ENCODE results near the gene MACF1. TPM values are rescaled to one million over a fixed set of nuclear protein-coding genes. Genes with fewer than 3 reads are reported as not detected.

Gene MACF1
- total RNA-seq, 6 donors from 2014 or later = 359 to 1,160 (median 531) TPM

DNA sequence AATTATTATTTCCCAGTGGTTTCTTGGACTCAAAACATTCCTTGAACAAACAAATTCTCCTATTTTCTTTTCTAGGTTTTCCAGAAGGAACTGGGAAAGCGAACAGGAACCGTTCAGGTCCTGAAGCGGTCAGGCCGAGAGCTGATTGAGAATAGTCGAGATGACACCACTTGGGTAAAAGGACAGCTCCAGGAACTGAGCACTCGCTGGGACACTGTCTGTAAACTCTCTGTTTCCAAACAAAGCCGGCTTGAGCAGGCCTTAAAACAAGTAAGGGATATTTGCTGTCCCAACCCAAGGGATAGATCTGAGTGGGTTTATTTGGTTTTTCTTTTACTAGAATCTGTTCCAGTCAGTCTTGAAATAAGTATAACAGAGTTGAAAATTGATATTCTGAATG lies 247.6 kb downstream of the MACF1 start:
- H3K27me3 ChIP-seq = no peaks in the 10 kb centered on the region
- 89 to 96% methylated on average over 7 of the region's 7 CpGs for WGBS, 2 donors

GRCh38 chr1:39452540-39452939 lies 248.0 kb downstream of the MACF1 start:
- no peak for DNase-seq
- H3K27ac ChIP-seq = peak overlapping the region in 1 of 4 donors; percentile 17
- ATAC-seq (ENCODE audit: low FRiP score in 2 of 2) = no peak
- no peak overlapping the region for H3K4me3 ChIP-seq
- H3K27me3 ChIP-seq = no peaks in the 10 kb centered on the region
- peaks cover 0 to 12% (median 0%) of the 10 kb centered on the region in 4 donors for H3K4me1 ChIP-seq
- 83 to 86% methylated on average over 4 to 5 of the region's 5 CpGs for WGBS, 2 donors
- H3K36me3 ChIP-seq = peaks cover 76 to 100% (median 97%) of the 10 kb centered on the region in 4 donors
- no peaks in the 10 kb centered on the region for H3K9me3 ChIP-seq
- no peak for TF ChIP-seq POLR2AphosphoS5 (IDR thresholded peaks at IDR 0.05)
- no peak for TF ChIP-seq CTCF (IDR thresholded peaks at IDR 0.05)

More for the DNA sequence above, 247.6 kb downstream of the MACF1 start:
- Histone ChIP-seq H3K4me1 (peaks cover 0 to 12% (median 0%) of the 10 kb centered on the region in 4 donors), H3K27ac (peak overlapping the region in 1 of 4 donors; percentile 48), H3K36me3 (peaks cover 75 to 100% (median 97%) of the 10 kb centered on the region in 4 donors), H3K9me3 (no peaks in the 10 kb centered on the region), H3K4me3 (no peak overlapping the region)
- no peak for DNase-seq
- no peak for ATAC-seq (ENCODE audit: low FRiP score in 2 of 2)
- no peak for TF ChIP-seq POLR2A (IDR thresholded peaks at IDR 0.05)

DNA sequence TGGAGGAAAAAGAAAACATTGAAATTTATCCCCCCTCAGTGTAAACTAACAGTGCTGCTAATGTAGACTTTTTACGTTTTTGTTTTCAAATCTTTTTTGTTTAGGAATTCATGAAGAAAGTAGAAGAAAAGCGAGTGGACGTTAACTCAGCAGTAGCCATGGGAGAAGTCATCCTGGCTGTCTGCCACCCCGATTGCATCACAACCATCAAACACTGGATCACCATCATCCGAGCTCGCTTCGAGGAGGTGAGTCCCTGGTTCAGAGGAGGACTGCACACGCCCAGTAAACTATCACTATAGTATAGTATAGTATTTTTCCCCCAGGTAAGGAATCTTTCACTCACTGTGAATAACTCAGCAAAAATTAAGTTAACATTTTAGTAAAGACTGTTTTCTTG lies 249.1 kb downstream of the MACF1 start:
- ATAC-seq (ENCODE audit: low FRiP score in 2 of 2) = peak in 1 of 2 donors; percentile 67
- TF ChIP-seq EP300 (IDR thresholded peaks at IDR 0.05) (no peak), POLR2A (IDR thresholded peaks at IDR 0.05) (no peak), CTCF (IDR thresholded peaks at IDR 0.05) (no peak), POLR2AphosphoS5 (IDR thresholded peaks at IDR 0.05) (no peak)
- no peak overlapping the region for H3K4me3 ChIP-seq
- H3K9me3 ChIP-seq = no peaks in the 10 kb centered on the region
- no peaks in the 10 kb centered on the region for H3K27me3 ChIP-seq
- peak in 1 of 2 donors; percentile 69 for DNase-seq
- peaks cover 76 to 100% (median 97%) of the 10 kb centered on the region in 4 donors for H3K36me3 ChIP-seq
- H3K4me1 ChIP-seq = peaks cover 0 to 12% (median 0%) of the 10 kb centered on the region in 4 donors
- WGBS, 2 donors = 71 to 72% methylated on average over 8 of the region's 8 CpGs
- no peak overlapping the region for H3K27ac ChIP-seq

GRCh38 chr1:39458991-39459390 lies 254.5 kb downstream of the MACF1 start:
- Histone ChIP-seq H3K4me3 (no peak overlapping the region), H3K27me3 (no peaks in the 10 kb centered on the region), H3K9me3 (no peaks in the 10 kb centered on the region), H3K4me1 (peaks cover 0 to 7% (median 0%) of the 10 kb centered on the region in 4 donors), H3K36me3 (peaks cover 80 to 100% (median 91%) of the 10 kb centered on the region in 4 donors), H3K27ac (no peak overlapping the region)
- no peak for DNase-seq
- TF ChIP-seq CTCF (IDR thresholded peaks at IDR 0.05) = no peak
- TF ChIP-seq EP300 (IDR thresholded peaks at IDR 0.05) = no peak
- TF ChIP-seq POLR2A (IDR thresholded peaks at IDR 0.05) = no peak
- TF ChIP-seq POLR2AphosphoS5 (IDR thresholded peaks at IDR 0.05) = no peak
- no peak for ATAC-seq (ENCODE audit: low FRiP score in 2 of 2)
- 90 to 94% methylated on average over 4 of the region's 4 CpGs for WGBS, 2 donors

DNA sequence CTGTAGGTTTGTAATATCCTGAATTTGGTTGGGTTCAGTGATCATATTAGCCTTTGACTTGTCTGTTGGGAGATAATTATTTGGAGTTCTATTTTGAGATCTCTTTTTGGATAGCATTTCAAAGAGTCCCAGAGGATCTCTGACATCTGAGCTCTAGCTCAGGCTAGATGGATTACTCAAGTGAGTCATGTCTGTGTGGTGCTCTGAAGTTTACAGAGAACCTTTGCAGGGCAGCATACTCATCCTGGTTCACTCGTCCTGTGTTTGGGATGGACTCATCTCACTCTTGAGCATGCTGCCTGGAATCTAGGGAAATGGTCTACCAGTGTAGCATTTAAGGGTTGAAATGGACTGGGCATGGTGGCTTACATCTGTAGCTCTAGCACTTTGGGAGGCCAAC lies 257.6 kb downstream of the MACF1 start:
- Histone ChIP-seq H3K9me3 (no peaks in the 10 kb centered on the region), H3K4me3 (no peak overlapping the region), H3K36me3 (peaks cover 62 to 100% (median 86%) of the 10 kb centered on the region in 4 donors), H3K27ac (no peak overlapping the region), H3K4me1 (peaks cover 0 to 7% (median 0%) of the 10 kb centered on the region in 4 donors), H3K27me3 (no peaks in the 10 kb centered on the region)
- DNase-seq (no peak), ATAC-seq (ENCODE audit: low FRiP score in 2 of 2) (no peak)
- TF ChIP-seq CTCF (IDR thresholded peaks at IDR 0.05) (no peak), EP300 (IDR thresholded peaks at IDR 0.05) (no peak), POLR2AphosphoS5 (IDR thresholded peaks at IDR 0.05) (no peak), POLR2A (IDR thresholded peaks at IDR 0.05) (no peak)
- WGBS, 2 donors = 71 to 77% methylated on average over 1 of the region's 1 CpG
